Activated CD4-positive, alpha-beta T cell treated with anti-CD3 and anti-CD28 coated beads, Interleukin-2, amount 10 ng/mL, durations not matched to agents 24 days and 14 days (primary cell): ENCODE data around the gene ADAMTS7. TPM values are rescaled to one million over a fixed set of nuclear protein-coding genes. Genes with fewer than 3 reads are reported as not detected.
A peak's percentile ranks its signal among the peaks of the same experiment; 100 is the strongest.
"Not testable (repeated sequence)": the region's sequence is repeated elsewhere in the genome, so short reads cannot be mapped to it uniquely, and the experiment has no call there.

ENCODE experiments used
- DNase-seq: peaks from one replicate; pipeline ENCODE4 v3.0.0; 2022
- H3K27ac Mint-ChIP-seq: one replicate; pipeline ENCODE4 v1.8.0; 2022; ENCODE audit warnings: mild to moderate bottlenecking, mixed read lengths
- H3K27me3 Mint-ChIP-seq: one replicate; pipeline ENCODE4 v1.8.0; 2022; ENCODE audit warnings: mixed read lengths
- H3K36me3 Mint-ChIP-seq: one replicate; pipeline ENCODE4 v1.8.0; 2022; ENCODE audit warnings: low read depth, mild to moderate bottlenecking, mixed read lengths
- H3K4me1 Mint-ChIP-seq: one replicate; pipeline ENCODE4 v1.8.0; 2021; ENCODE audit warnings: mixed read lengths
- H3K4me3 Mint-ChIP-seq: one replicate; pipeline ENCODE4 v1.8.0; 2022; ENCODE audit warnings: mild to moderate bottlenecking, moderate library complexity, mixed read lengths
- H3K9me3 Mint-ChIP-seq: one replicate; pipeline ENCODE4 v1.8.0; 2021; ENCODE audit warnings: mixed read lengths
- intact Hi-C: fragments of 100-400 bp; cut with micrococcal nuclease; formaldehyde crosslinking; loops from one replicate; pipeline ENCODE4 v1.15.1; 2023
- total RNA-seq: library from RNA; stranded (reverse); gene quantifications from 2 replicates; pipeline ENCODE4 v1.2.3, GENCODE V29; 2022

ADAMTS7 gene
- total RNA-seq, 1 donor from 2014 or later, result 1.3 TPM

GRCh38 chr15:78807359-78807758 lies 3.9 kb downstream of the ADAMTS7 start:
- no peak overlapping the region for H3K27ac Mint-ChIP-seq
- peaks cover 9% of the 10 kb centered on the region for H3K4me1 Mint-ChIP-seq
- H3K9me3 Mint-ChIP-seq, result peaks cover 12% of the 10 kb centered on the region
- H3K27me3 Mint-ChIP-seq, result peaks cover 38% of the 10 kb centered on the region
- intact Hi-C loops, result no loop called here
- no peak for DNase-seq
- H3K4me3 Mint-ChIP-seq, result no peak overlapping the region
- peaks cover 4% of the 10 kb centered on the region for H3K36me3 Mint-ChIP-seq

DNA sequence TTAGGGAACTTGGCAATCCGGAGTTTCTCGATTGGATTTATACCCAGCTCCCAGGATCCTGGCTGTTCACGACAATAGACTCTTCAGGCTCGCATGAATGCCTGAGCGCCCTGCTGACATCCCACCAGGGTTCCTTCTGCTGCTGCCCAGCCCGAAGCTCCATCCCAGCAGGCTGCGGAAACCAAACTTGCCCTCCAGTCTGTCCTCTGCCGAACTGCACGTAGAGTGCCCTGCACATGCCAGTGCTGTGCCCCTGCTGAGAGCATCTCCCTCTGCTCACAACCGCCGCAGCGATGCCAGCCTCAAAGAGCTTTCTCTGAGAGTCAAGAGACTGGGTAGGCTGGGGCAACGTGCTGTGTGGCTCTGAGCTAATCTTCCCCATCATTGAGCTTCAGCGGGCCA lies 6.9 kb downstream of the ADAMTS7 start:
- intact Hi-C loops, result no loop called here
- H3K27ac Mint-ChIP-seq, result no peak overlapping the region
- H3K9me3 Mint-ChIP-seq, result peaks cover 6% of the 10 kb centered on the region
- H3K36me3 Mint-ChIP-seq, result no peaks in the 10 kb centered on the region
- peaks cover 20% of the 10 kb centered on the region for H3K27me3 Mint-ChIP-seq
- H3K4me1 Mint-ChIP-seq, result no peaks in the 10 kb centered on the region
- no peak overlapping the region for H3K4me3 Mint-ChIP-seq
- no peak for DNase-seq

GRCh38 chr15:78800806-78801205 lies 10.5 kb downstream of the ADAMTS7 start:
- H3K27me3 Mint-ChIP-seq, result peaks cover 4% of the 10 kb centered on the region
- no peaks in the 10 kb centered on the region for H3K36me3 Mint-ChIP-seq
- DNase-seq, result no peak
- intact Hi-C loops, result no loop called here
- no peaks in the 10 kb centered on the region for H3K9me3 Mint-ChIP-seq
- no peak overlapping the region for H3K27ac Mint-ChIP-seq
- H3K4me3 Mint-ChIP-seq, result no peak overlapping the region
- no peaks in the 10 kb centered on the region for H3K4me1 Mint-ChIP-seq

GRCh38 chr15:78800189-78800588 lies 11.1 kb downstream of the ADAMTS7 start:
- intact Hi-C loops, result no loop called here
- Mint-ChIP-seq H3K27me3 (peaks cover 2% of the 10 kb centered on the region), H3K9me3 (no peaks in the 10 kb centered on the region), H3K4me1 (no peaks in the 10 kb centered on the region), H3K4me3 (no peak overlapping the region), H3K27ac (no peak overlapping the region), H3K36me3 (no peaks in the 10 kb centered on the region)
- no peak for DNase-seq

DNA sequence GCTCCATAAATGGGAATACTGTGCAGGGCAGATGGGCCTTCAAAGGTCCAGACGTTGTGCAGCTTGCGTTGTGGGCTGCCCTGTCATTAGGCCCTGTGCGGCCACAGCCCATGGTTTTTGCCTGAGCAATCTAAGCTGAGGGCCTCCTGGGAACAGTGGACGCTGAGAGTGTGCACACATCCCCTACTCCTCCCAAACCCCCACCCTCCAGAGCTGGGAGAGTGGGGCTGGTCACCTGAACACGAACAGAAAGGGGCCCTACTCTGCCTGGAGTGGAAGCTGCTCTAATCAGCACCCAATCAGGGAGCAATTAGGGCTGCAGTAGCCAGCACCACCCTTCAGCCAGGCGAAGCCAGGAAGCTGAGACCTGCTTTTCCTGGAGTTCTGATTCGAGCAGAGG lies 12.2 kb downstream of the ADAMTS7 start:
- not testable (repeated sequence) for H3K27me3 Mint-ChIP-seq, H3K36me3 Mint-ChIP-seq, H3K27ac Mint-ChIP-seq

DNA sequence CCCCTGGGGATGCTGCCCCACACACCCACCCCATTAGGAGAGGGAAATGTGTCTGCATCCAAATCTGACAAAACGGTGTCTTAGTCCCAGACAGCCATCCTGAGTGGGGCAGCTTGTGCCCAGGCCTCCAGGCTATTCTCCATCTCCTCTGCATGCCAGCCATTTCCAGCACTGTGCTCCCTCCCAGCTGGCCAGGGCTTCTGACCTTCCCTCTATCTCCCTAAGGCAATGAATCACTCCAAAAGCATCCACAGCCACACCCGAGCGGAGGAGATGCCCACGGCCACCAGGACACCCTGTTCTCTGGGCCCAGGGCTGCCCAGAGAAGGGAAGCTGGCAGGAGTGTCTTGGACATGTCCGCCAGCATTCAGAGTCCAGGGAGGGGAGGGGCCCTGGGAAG lies 12.9 kb downstream of the ADAMTS7 start:
- H3K36me3 Mint-ChIP-seq, H3K4me3 Mint-ChIP-seq, H3K4me1 Mint-ChIP-seq, H3K27me3 Mint-ChIP-seq, H3K27ac Mint-ChIP-seq, intact Hi-C loops, H3K9me3 Mint-ChIP-seq, DNase-seq: not testable (repeated sequence)

More for the DNA sequence above, 12.2 kb downstream of the ADAMTS7 start:
- intact Hi-C loops, H3K4me3 Mint-ChIP-seq, H3K9me3 Mint-ChIP-seq, H3K4me1 Mint-ChIP-seq, DNase-seq: not testable (repeated sequence)

DNA sequence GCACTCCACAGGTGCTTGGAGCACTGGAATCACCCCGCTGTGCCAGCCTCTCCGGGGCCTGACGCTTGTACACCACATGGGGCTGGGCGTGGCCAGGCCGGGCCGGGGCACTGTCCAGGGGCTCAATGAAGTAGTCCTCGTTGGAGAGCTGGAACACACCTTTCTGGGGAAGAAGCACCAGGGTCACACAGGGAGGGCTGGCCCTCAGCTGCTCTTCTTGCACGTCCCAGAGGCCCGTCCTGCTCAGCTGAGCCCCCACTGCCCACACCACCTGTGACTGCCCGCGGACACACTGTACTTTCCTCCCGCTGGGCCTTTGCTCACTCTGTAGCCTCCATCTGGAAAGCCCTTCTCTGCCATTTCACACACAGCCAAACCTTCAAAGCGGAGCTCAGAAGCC lies 13.3 kb downstream of the ADAMTS7 start:
- DNase-seq, result no peak
- Mint-ChIP-seq H3K27ac (no peak overlapping the region), H3K27me3 (no peaks in the 10 kb centered on the region), H3K4me3 (no peak overlapping the region), H3K9me3 (no peaks in the 10 kb centered on the region), H3K4me1 (no peaks in the 10 kb centered on the region), H3K36me3 (no peaks in the 10 kb centered on the region)
- intact Hi-C loops, result no loop called here

GRCh38 chr15:78796510-78796909 lies 14.8 kb downstream of the ADAMTS7 start:
- Mint-ChIP-seq H3K9me3 (no peaks in the 10 kb centered on the region), H3K4me1 (peaks cover 3% of the 10 kb centered on the region), H3K4me3 (no peak overlapping the region), H3K36me3 (no peaks in the 10 kb centered on the region), H3K27me3 (no peaks in the 10 kb centered on the region), H3K27ac (no peak overlapping the region)
- DNase-seq, result no peak
- intact Hi-C loops, result no loop called here

GRCh38 chr15:78795043-78795442 lies 16.2 kb downstream of the ADAMTS7 start:
- no peak for DNase-seq

DNA sequence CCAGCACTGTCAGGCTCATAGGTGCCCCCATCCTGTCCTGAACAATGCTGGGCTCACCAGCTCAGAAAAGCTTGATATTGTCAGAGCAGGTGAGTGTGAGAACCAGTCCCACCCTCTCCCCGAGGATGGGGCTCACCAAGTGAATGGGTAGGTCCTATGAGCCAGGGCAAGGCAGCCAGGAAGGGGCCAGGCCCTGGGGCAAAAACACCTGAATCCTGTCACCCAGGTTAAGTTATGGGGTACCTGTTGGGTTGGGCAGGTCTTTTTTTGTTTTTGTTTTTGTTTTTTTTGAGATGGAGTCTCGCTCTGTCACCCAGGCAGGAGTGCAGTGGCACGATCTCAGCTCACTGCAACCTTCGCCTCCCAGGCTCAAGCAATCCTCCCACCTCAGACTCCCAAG lies 16.8 kb downstream of the ADAMTS7 start:
- H3K4me3 Mint-ChIP-seq, H3K27me3 Mint-ChIP-seq, H3K9me3 Mint-ChIP-seq, DNase-seq, H3K36me3 Mint-ChIP-seq, intact Hi-C loops, H3K4me1 Mint-ChIP-seq, H3K27ac Mint-ChIP-seq: not testable (repeated sequence)

More at GRCh38 chr15:78795043-78795442, 16.2 kb downstream of the ADAMTS7 start:
- Mint-ChIP-seq H3K4me1 (peaks cover 5% of the 10 kb centered on the region), H3K36me3 (no peaks in the 10 kb centered on the region), H3K27me3 (no peaks in the 10 kb centered on the region), H3K4me3 (no peak overlapping the region), H3K27ac (no peak overlapping the region), H3K9me3 (no peaks in the 10 kb centered on the region)
- intact Hi-C loops, result no loop called here

DNA sequence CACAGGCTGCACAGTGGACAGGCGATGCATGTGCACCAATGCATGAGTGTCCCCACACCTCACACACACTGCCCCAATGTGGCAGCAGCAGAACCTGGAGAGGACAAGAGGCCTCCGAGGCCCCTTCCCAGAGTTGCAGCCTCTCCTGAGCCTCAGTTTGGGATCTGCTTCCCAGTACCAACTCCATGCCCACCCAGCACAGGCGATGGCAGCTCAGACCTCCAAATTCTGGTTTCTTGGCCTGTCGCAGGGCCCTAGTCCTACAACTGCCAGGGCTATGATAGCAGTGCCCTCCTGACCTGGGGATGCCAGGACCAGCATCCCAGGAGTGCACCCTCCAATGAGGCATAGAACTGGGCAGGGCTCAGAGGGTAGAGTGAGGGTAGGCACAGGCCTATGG lies 19.9 kb downstream of the ADAMTS7 start:
- H3K27ac Mint-ChIP-seq, result no peak overlapping the region
- no peak overlapping the region for H3K4me3 Mint-ChIP-seq
- no peaks in the 10 kb centered on the region for H3K36me3 Mint-ChIP-seq
- no peaks in the 10 kb centered on the region for H3K9me3 Mint-ChIP-seq
- intact Hi-C loops, result no loop called here
- DNase-seq, result no peak
- no peaks in the 10 kb centered on the region for H3K27me3 Mint-ChIP-seq
- peaks cover 8% of the 10 kb centered on the region for H3K4me1 Mint-ChIP-seq

- intact Hi-C loops, result loop anchor here (1.0 kb wide), 1 partner anchor 29 kb away; no protein-coding TSS in a partner anchor
- H3K27ac Mint-ChIP-seq, result peak overlapping the region; percentile 45
These were observed 21.2 kb downstream of the ADAMTS7 start for GRCh38 chr15:78790027-78790426.

DNA sequence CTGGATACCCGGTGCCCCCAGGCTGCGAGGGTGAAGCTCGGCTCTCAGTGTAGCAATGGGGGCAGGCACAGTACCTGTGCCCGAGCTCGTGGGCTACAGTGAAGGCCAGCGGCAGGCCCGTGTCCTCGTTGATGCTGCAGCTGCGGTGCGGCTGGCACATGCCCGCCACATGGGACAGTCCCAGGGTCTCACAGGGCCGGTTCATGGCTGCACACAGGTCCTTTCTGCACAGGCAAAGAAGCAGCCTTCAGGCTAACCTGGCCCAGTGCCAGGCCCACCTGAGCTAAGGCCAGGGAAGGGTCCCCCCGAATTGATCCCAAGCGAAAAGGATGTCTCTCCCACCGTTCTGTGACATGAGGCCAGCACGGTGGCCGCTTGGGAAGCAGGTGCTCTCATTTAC lies 21.6 kb downstream of the ADAMTS7 start:
- intact Hi-C loops, result loop anchor here (1.0 kb wide), 1 partner anchor 28 kb away; no protein-coding TSS in a partner anchor
- Mint-ChIP-seq H3K27me3 (peaks cover 4% of the 10 kb centered on the region), H3K9me3 (peaks cover 3% of the 10 kb centered on the region), H3K36me3 (no peaks in the 10 kb centered on the region), H3K4me1 (peaks cover 8% of the 10 kb centered on the region), H3K4me3 (no peak overlapping the region), H3K27ac (peak overlapping the region; percentile 45)
- DNase-seq, result no peak

More at GRCh38 chr15:78790027-78790426, 21.2 kb downstream of the ADAMTS7 start:
- DNase-seq, result peak; percentile 72
- Mint-ChIP-seq H3K27me3 (no peaks in the 10 kb centered on the region), H3K4me1 (peaks cover 8% of the 10 kb centered on the region), H3K4me3 (no peak overlapping the region), H3K36me3 (no peaks in the 10 kb centered on the region), H3K9me3 (peaks cover under 1% of the 10 kb centered on the region)

GRCh38 chr15:78788016-78788660 lies 23.1 kb downstream of the ADAMTS7 start:
- Mint-ChIP-seq H3K4me3 (no peak overlapping the region), H3K4me1 (peaks cover 8% of the 10 kb centered on the region), H3K9me3 (peaks cover 3% of the 10 kb centered on the region), H3K36me3 (no peaks in the 10 kb centered on the region), H3K27ac (no peak overlapping the region), H3K27me3 (peaks cover 8% of the 10 kb centered on the region)
- DNase-seq, result no peak
- intact Hi-C loops, result no loop called here

DNA sequence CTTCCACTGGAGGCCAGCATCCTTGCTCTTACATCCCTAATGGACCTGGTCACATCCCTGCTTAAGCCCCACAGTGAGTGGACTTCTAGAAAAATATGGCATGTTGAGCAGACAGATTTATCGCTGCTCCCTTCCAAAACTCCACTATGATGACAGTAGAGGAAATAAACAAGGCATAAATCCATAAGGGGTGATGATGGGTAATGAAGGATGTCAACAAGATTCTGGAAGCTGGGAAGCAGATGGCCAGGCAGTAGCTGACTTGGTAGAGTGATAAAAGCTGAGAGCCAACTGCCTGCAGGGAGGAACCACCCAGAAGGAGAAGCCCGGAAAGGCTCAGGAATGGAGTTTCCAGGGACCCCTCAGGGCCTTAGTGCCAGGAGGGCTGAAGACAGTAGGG lies 28.9 kb downstream of the ADAMTS7 start:
- DNase-seq, H3K36me3 Mint-ChIP-seq, H3K27ac Mint-ChIP-seq, H3K4me3 Mint-ChIP-seq, H3K27me3 Mint-ChIP-seq, intact Hi-C loops, H3K9me3 Mint-ChIP-seq, H3K4me1 Mint-ChIP-seq: not testable (repeated sequence)
